GM21786 (cell line): ENCODE results near the gene FHIT.
"Not testable (repeated sequence)": the region's sequence is repeated elsewhere in the genome, so short reads cannot be mapped to it uniquely, and the experiment has no call there.

ENCODE experiments used
- ATAC-seq: cut with Tn5 transposase; IDR thresholded peaks from one replicate; pipeline ENCODE4 v1.9.1; 2021; ENCODE audit not compliant: unreplicated experiment

The FHIT gene

GRCh38 chr3:59829527-59829926, 1421.7 kb downstream of the FHIT start:
- no peak for ATAC-seq

GRCh38 chr3:59824876-59825275, 1426.4 kb downstream of the FHIT start:
- no peak for ATAC-seq

- no peak for ATAC-seq
These were observed 1430.0 kb downstream of the FHIT start for GRCh38 chr3:59821274-59821673.

- ATAC-seq = no peak
These were observed 1430.8 kb downstream of the FHIT start for GRCh38 chr3:59820352-59820934.

GRCh38 chr3:59818919-59819300, 1432.3 kb downstream of the FHIT start:
- no peak for ATAC-seq

GRCh38 chr3:59818033-59818918, 1433.0 kb downstream of the FHIT start:
- no peak for ATAC-seq

- ATAC-seq = no peak
These were observed 1433.7 kb downstream of the FHIT start for GRCh38 chr3:59817511-59817910.

- ATAC-seq = no peak
These were observed 1434.9 kb downstream of the FHIT start for GRCh38 chr3:59816312-59816711.

- no peak for ATAC-seq
These were observed 1438.1 kb downstream of the FHIT start for GRCh38 chr3:59813148-59813538.

GRCh38 chr3:59812237-59813147, 1438.8 kb downstream of the FHIT start:
- ATAC-seq = no peak

- no peak for ATAC-seq
These were observed 1440.1 kb downstream of the FHIT start for GRCh38 chr3:59811160-59811559.

- no peak for ATAC-seq
These were observed 1440.6 kb downstream of the FHIT start for GRCh38 chr3:59810606-59811005.

- no peak for ATAC-seq
These were observed 1441.4 kb downstream of the FHIT start for GRCh38 chr3:59809710-59810444.

- no peak for ATAC-seq
These were observed 1442.2 kb downstream of the FHIT start for GRCh38 chr3:59809016-59809415.

GRCh38 chr3:59808446-59808845, 1442.8 kb downstream of the FHIT start:
- no peak for ATAC-seq

GRCh38 chr3:59803268-59803667, 1448.0 kb downstream of the FHIT start:
- ATAC-seq = no peak

GRCh38 chr3:59802453-59802852, 1448.8 kb downstream of the FHIT start:
- ATAC-seq = not testable (repeated sequence)

GRCh38 chr3:59802045-59802444, 1449.2 kb downstream of the FHIT start:
- ATAC-seq = no peak

GRCh38 chr3:59800481-59800880, 1450.8 kb downstream of the FHIT start:
- ATAC-seq = no peak

- no peak for ATAC-seq
These were observed 1452.7 kb downstream of the FHIT start for GRCh38 chr3:59798372-59799086.
